Trophoblast cell (in vitro differentiated cells and primary cell): ENCODE results near the gene SPOCK1.

Source experiments
- DNase-seq, 2 donors: peaks; one replicate each; pipeline ENCODE4 v3.0.0-alpha.2; 2016
- H2AFZ ChIP-seq: 2 replicates; pipeline ENCODE4 v1.6.1; 2013; ENCODE audit warnings: low read length, moderate library complexity, mild to moderate bottlenecking; ENCODE audit not compliant: insufficient read depth, poor library complexity
- H2AK5ac ChIP-seq: 2 replicates; pipeline ENCODE4 v1.6.1; 2013; ENCODE audit warnings: mild to moderate bottlenecking, low read length
- H2BK120ac ChIP-seq: 2 replicates; pipeline ENCODE4 v1.6.1; 2013; ENCODE audit warnings: low read length, mild to moderate bottlenecking, moderate library complexity; ENCODE audit not compliant: insufficient read depth, poor library complexity
- H2BK12ac ChIP-seq: 2 replicates; pipeline ENCODE4 v1.6.1; 2013; ENCODE audit warnings: mild to moderate bottlenecking, low read length, moderate library complexity
- H2BK5ac ChIP-seq: 2 replicates; pipeline ENCODE4 v1.6.1; 2013; ENCODE audit warnings: low read length, low read depth, moderate library complexity, mild to moderate bottlenecking; ENCODE audit not compliant: poor library complexity
- H3K14ac ChIP-seq: 2 replicates; pipeline ENCODE4 v1.6.1; 2013; ENCODE audit warnings: mild to moderate bottlenecking, low read length
- H3K18ac ChIP-seq: 2 replicates; pipeline ENCODE4 v1.6.1; 2013; ENCODE audit warnings: mild to moderate bottlenecking, low read length
- H3K23ac ChIP-seq: 2 replicates; pipeline ENCODE4 v1.6.1; 2013; ENCODE audit warnings: low read length
- H3K27ac ChIP-seq: 2 replicates; pipeline ENCODE4 v1.5.1; 2013; ENCODE audit warnings: low read depth, mild to moderate bottlenecking, inconsistent platforms, low read length, moderate library complexity
- H3K27me3 ChIP-seq: 2 replicates; pipeline ENCODE4 v1.6.1; 2013; ENCODE audit warnings: inconsistent platforms, mild to moderate bottlenecking, low read length, moderate library complexity; ENCODE audit not compliant: insufficient read depth
- H3K36me3 ChIP-seq, 2 experiments: 1 replicate in 1 of 2; 2 replicates in 1 of 2; pipeline ENCODE4 v1.6.1; 2013; ENCODE audit warnings: low read length in 2 of 2, mild to moderate bottlenecking in 2 of 2, moderate library complexity in 1 of 2; ENCODE audit not compliant: insufficient read depth in 2 of 2, control insufficient read depth in 1 of 2
- H3K4ac ChIP-seq: 2 replicates; pipeline ENCODE4 v1.6.1; 2013; ENCODE audit warnings: low read depth, mild to moderate bottlenecking, low read length, moderate library complexity
- H3K4me1 ChIP-seq, 2 experiments: 1 replicate in 1 of 2; 2 replicates in 1 of 2; pipeline ENCODE4 v1.6.1; 2013; ENCODE audit warnings: low read length in 2 of 2, mild to moderate bottlenecking in 2 of 2, moderate library complexity in 1 of 2; ENCODE audit not compliant: insufficient read depth in 2 of 2, control insufficient read depth in 1 of 2
- H3K4me2 ChIP-seq: 2 replicates; pipeline ENCODE4 v1.6.1; 2013; ENCODE audit warnings: inconsistent platforms, mild to moderate bottlenecking, low read length, moderate library complexity
- H3K4me3 ChIP-seq: 2 replicates; pipeline ENCODE4 v1.5.1; 2013; ENCODE audit warnings: mild to moderate bottlenecking, low read depth, low read length, inconsistent platforms
- H3K79me1 ChIP-seq: one replicate; pipeline ENCODE4 v1.6.1; 2013; ENCODE audit warnings: low read length
- H3K79me2 ChIP-seq: 2 replicates; pipeline ENCODE4 v1.6.1; 2013; ENCODE audit warnings: low read length, mild to moderate bottlenecking; ENCODE audit not compliant: control insufficient read depth, insufficient read depth, poor library complexity
- H3K9ac ChIP-seq: 2 replicates; pipeline ENCODE4 v1.6.1; 2013; ENCODE audit warnings: mild to moderate bottlenecking, low read length
- H3K9me3 ChIP-seq: 2 replicates; pipeline ENCODE4 v1.6.1; 2013; ENCODE audit warnings: low read depth, mild to moderate bottlenecking, control low read depth, inconsistent platforms, low read length; ENCODE audit not compliant: insufficient read depth
- H4K12ac ChIP-seq: 2 replicates; pipeline ENCODE4 v1.6.1; 2013; ENCODE audit warnings: low read depth, mild to moderate bottlenecking, low read length, moderate library complexity
- H4K8ac ChIP-seq: 2 replicates; pipeline ENCODE4 v1.6.1; 2013; ENCODE audit warnings: low read depth, mild to moderate bottlenecking, low read length, moderate library complexity
- H4K91ac ChIP-seq: one replicate; pipeline ENCODE4 v1.6.1; 2013; ENCODE audit warnings: low read depth, mild to moderate bottlenecking, low read length, moderate library complexity
- WGBS: extraction: QIAGEN DNeasy Blood & Tissue Kit; methylation state at CpG from one replicate; pipeline ENCODE4 v1.1.7; 2013; ENCODE audit warnings: missing lambda C conversion rate; ENCODE audit not compliant: insufficient read length, insufficient coverage; ENCODE audit errors: extremely low coverage; 5-methylcytosine and 5-hydroxymethylcytosine counted together

Gene SPOCK1

GRCh38 chr5:137272831-137273230 is 226.3 kb downstream of the SPOCK1 start:
- Histone ChIP-seq H3K18ac (no peak overlapping the region), H3K27me3 (no peaks in the 10 kb centered on the region), H3K9me3 (no peaks in the 10 kb centered on the region), H3K4me3 (no peak overlapping the region), H2AK5ac (no peak overlapping the region), H3K14ac (no peak overlapping the region), H3K4ac (no peak overlapping the region), H4K12ac (no peak overlapping the region), H2AFZ (no peak overlapping the region), H3K79me2 (no peaks in the 10 kb centered on the region), H2BK120ac (no peak overlapping the region), H3K9ac (no peak overlapping the region), H4K8ac (no peak overlapping the region), H2BK12ac (no peak overlapping the region), H3K27ac (no peak overlapping the region), H3K36me3 (no peaks in the 10 kb centered on the region), H4K91ac (no peak overlapping the region), H3K4me2 (no peak overlapping the region), H3K23ac (no peak overlapping the region), H2BK5ac (no peak overlapping the region), H3K4me1 (no peaks in the 10 kb centered on the region), H3K79me1 (no peaks in the 10 kb centered on the region)
- DNase-seq = no peak

- Histone ChIP-seq H2AFZ (no peak overlapping the region), H4K91ac (no peak overlapping the region), H3K9me3 (no peaks in the 10 kb centered on the region), H3K27ac (no peak overlapping the region), H4K12ac (no peak overlapping the region), H3K4me3 (no peak overlapping the region), H3K4me2 (no peak overlapping the region), H3K79me2 (no peaks in the 10 kb centered on the region), H2AK5ac (no peak overlapping the region), H3K4me1 (no peaks in the 10 kb centered on the region), H2BK12ac (no peak overlapping the region), H3K9ac (no peak overlapping the region), H4K8ac (no peak overlapping the region), H3K18ac (no peak overlapping the region), H3K4ac (no peak overlapping the region), H2BK120ac (no peak overlapping the region), H3K79me1 (no peaks in the 10 kb centered on the region), H3K27me3 (no peaks in the 10 kb centered on the region), H3K36me3 (no peaks in the 10 kb centered on the region), H3K14ac (no peak overlapping the region), H3K23ac (no peak overlapping the region), H2BK5ac (no peak overlapping the region)
- no peak for DNase-seq
- WGBS = no CpG with 5 or more reads among the region's 2 CpGs
Observed at GRCh38 chr5:137269946-137270345, 229.2 kb downstream of the SPOCK1 start.

- H3K79me1 ChIP-seq = no peaks in the 10 kb centered on the region
- no peak overlapping the region for H3K14ac ChIP-seq
- H2AK5ac ChIP-seq = no peak overlapping the region
- no peak overlapping the region for H3K4me3 ChIP-seq
- no peak overlapping the region for H3K18ac ChIP-seq
- H3K36me3 ChIP-seq = no peaks in the 10 kb centered on the region
- H3K4me1 ChIP-seq = no peaks in the 10 kb centered on the region
- no peaks in the 10 kb centered on the region for H3K27me3 ChIP-seq
- no peak for DNase-seq
- no peak overlapping the region for H3K4ac ChIP-seq
- H3K27ac ChIP-seq = no peak overlapping the region
- H3K79me2 ChIP-seq = no peaks in the 10 kb centered on the region
- no peaks in the 10 kb centered on the region for H3K9me3 ChIP-seq
- no peak overlapping the region for H2AFZ ChIP-seq
- no peak overlapping the region for H3K4me2 ChIP-seq
- H3K9ac ChIP-seq = no peak overlapping the region
- H4K8ac ChIP-seq = no peak overlapping the region
- WGBS = no CpG with 5 or more reads among the region's 2 CpGs
- H2BK12ac ChIP-seq = no peak overlapping the region
- no peak overlapping the region for H4K12ac ChIP-seq
- H2BK120ac ChIP-seq = no peak overlapping the region
- H3K23ac ChIP-seq = no peak overlapping the region
- H4K91ac ChIP-seq = no peak overlapping the region
- H2BK5ac ChIP-seq = no peak overlapping the region
Observed at GRCh38 chr5:137269274-137269673, 229.9 kb downstream of the SPOCK1 start.

- H4K12ac ChIP-seq = no peak overlapping the region
- no peak overlapping the region for H2BK5ac ChIP-seq
- no peak overlapping the region for H3K14ac ChIP-seq
- no peak overlapping the region for H3K18ac ChIP-seq
- DNase-seq = no peak
- H3K23ac ChIP-seq = no peak overlapping the region
- no peak overlapping the region for H4K91ac ChIP-seq
- no peak overlapping the region for H4K8ac ChIP-seq
- H3K4ac ChIP-seq = no peak overlapping the region
- H3K9me3 ChIP-seq = no peaks in the 10 kb centered on the region
- H3K79me2 ChIP-seq = no peaks in the 10 kb centered on the region
- no peaks in the 10 kb centered on the region for H3K79me1 ChIP-seq
- no peak overlapping the region for H2BK12ac ChIP-seq
- H3K36me3 ChIP-seq = no peaks in the 10 kb centered on the region
- no CpG with 5 or more reads among the region's 1 CpG for WGBS
- no peak overlapping the region for H3K9ac ChIP-seq
- no peak overlapping the region for H2BK120ac ChIP-seq
- H3K27ac ChIP-seq = no peak overlapping the region
- no peaks in the 10 kb centered on the region for H3K27me3 ChIP-seq
- H2AFZ ChIP-seq = no peak overlapping the region
- no peak overlapping the region for H3K4me2 ChIP-seq
- no peaks in the 10 kb centered on the region for H3K4me1 ChIP-seq
- no peak overlapping the region for H2AK5ac ChIP-seq
- no peak overlapping the region for H3K4me3 ChIP-seq
Observed at GRCh38 chr5:137268646-137269045, 230.5 kb downstream of the SPOCK1 start.
